Activated T-helper 17 cell treated with anti-CD3 and anti-CD28 coated beads, Interleukin-2, amount 50 U/mL, for 72 hours (primary cell): ENCODE measurements around the gene PLD6. TPM values are rescaled to one million over a fixed set of nuclear protein-coding genes. Genes with fewer than 3 reads are reported as not detected.
"Not testable (repeated sequence)": the region's sequence is repeated elsewhere in the genome, so short reads cannot be mapped to it uniquely, and the experiment has no call there.

Experiments
- ATAC-seq: fragments of 150-1000 bp; cut with Tn5 transposase; replicated peaks from 2 replicates; pipeline ENCODE4 v1.10.0; 2021; ENCODE audit warnings: mild to moderate bottlenecking, moderate library complexity
- H3K27ac Mint-ChIP-seq: one replicate; pipeline ENCODE4 v1.8.0; 2022; ENCODE audit warnings: mixed read lengths
- H3K27me3 Mint-ChIP-seq: one replicate; pipeline ENCODE4 v1.8.0; 2022; ENCODE audit warnings: mixed read lengths
- H3K36me3 Mint-ChIP-seq: one replicate; pipeline ENCODE4 v1.8.0; 2022; ENCODE audit warnings: low read depth, mild to moderate bottlenecking, mixed read lengths
- H3K4me1 Mint-ChIP-seq: one replicate; pipeline ENCODE4 v1.8.0; 2022; ENCODE audit warnings: mixed read lengths
- H3K4me3 Mint-ChIP-seq: one replicate; pipeline ENCODE4 v1.8.0; 2022; ENCODE audit warnings: mild to moderate bottlenecking, mixed read lengths
- H3K9me3 Mint-ChIP-seq: one replicate; pipeline ENCODE4 v1.8.0; 2022; ENCODE audit warnings: mixed read lengths
- total RNA-seq, 2 donors: library from RNA; stranded (reverse); gene quantifications; one replicate each; pipeline ENCODE4 v1.2.3, GENCODE V29; 2022

PLD6 gene
- total RNA-seq: 10 to 100 TPM; 20.6 to 24.5 TPM

GRCh38 chr17:17206124-17206912, at the start of gene PLD6:
Gene PLD6 (minus strand): TSS chr17:17206333. CDS start chr17:17206286, 47 bp downstream.
- peaks cover 43% of the 10 kb centered on the region for H3K36me3 Mint-ChIP-seq
- H3K9me3 Mint-ChIP-seq: no peaks in the 10 kb centered on the region
- H3K4me3 Mint-ChIP-seq: peak within 1 kb of the TSS; percentile 92
- peak; percentile 75 for ATAC-seq
- H3K27ac Mint-ChIP-seq: peak within 1 kb of the TSS; percentile 96
- peaks cover 14% of the 10 kb centered on the region for H3K4me1 Mint-ChIP-seq
- no peaks in the 10 kb centered on the region for H3K27me3 Mint-ChIP-seq

- H3K4me3 Mint-ChIP-seq, ATAC-seq, H3K27ac Mint-ChIP-seq, H3K9me3 Mint-ChIP-seq, H3K27me3 Mint-ChIP-seq, H3K4me1 Mint-ChIP-seq: not testable (repeated sequence)
- peaks cover 95% of the 10 kb centered on the region for H3K36me3 Mint-ChIP-seq
These were observed 49.6 kb upstream of the PLD6 start for GRCh38 chr17:17255689-17256088.

GRCh38 chr17:17254036-17254435, 47.9 kb upstream of the PLD6 start:
- no peaks in the 10 kb centered on the region for H3K27me3 Mint-ChIP-seq
- H3K4me1 Mint-ChIP-seq: peaks cover 3% of the 10 kb centered on the region
- peaks cover 95% of the 10 kb centered on the region for H3K36me3 Mint-ChIP-seq
- no peak for ATAC-seq
- no peak overlapping the region for H3K27ac Mint-ChIP-seq
- no peaks in the 10 kb centered on the region for H3K9me3 Mint-ChIP-seq
- H3K4me3 Mint-ChIP-seq: no peak overlapping the region

- Mint-ChIP-seq H3K9me3 (no peaks in the 10 kb centered on the region), H3K4me1 (peaks cover 3% of the 10 kb centered on the region), H3K27ac (peak overlapping the region; percentile 30), H3K27me3 (no peaks in the 10 kb centered on the region), H3K36me3 (peaks cover 95% of the 10 kb centered on the region), H3K4me3 (no peak overlapping the region)
- ATAC-seq: no peak
These were observed 47.3 kb upstream of the PLD6 start for GRCh38 chr17:17253406-17253805.

GRCh38 chr17:17252149-17252661, 46.1 kb upstream of the PLD6 start:
- Mint-ChIP-seq H3K27ac (peak overlapping the region; percentile 30), H3K36me3 (peaks cover 95% of the 10 kb centered on the region), H3K4me3 (no peak overlapping the region), H3K27me3 (no peaks in the 10 kb centered on the region), H3K9me3 (no peaks in the 10 kb centered on the region), H3K4me1 (peaks cover 3% of the 10 kb centered on the region)
- ATAC-seq: no peak

GRCh38 chr17:17246879-17247278, 40.7 kb upstream of the PLD6 start:
- Mint-ChIP-seq H3K4me1 (no peaks in the 10 kb centered on the region), H3K4me3 (no peak overlapping the region), H3K27me3 (no peaks in the 10 kb centered on the region), H3K27ac (peak overlapping the region; percentile 42), H3K36me3 (peaks cover 66% of the 10 kb centered on the region), H3K9me3 (no peaks in the 10 kb centered on the region)
- ATAC-seq: no peak

GRCh38 chr17:17243163-17243562, 37.0 kb upstream of the PLD6 start:
- no peak for ATAC-seq
- H3K27ac Mint-ChIP-seq: peak overlapping the region; percentile 73
- H3K36me3 Mint-ChIP-seq: peaks cover 28% of the 10 kb centered on the region
- no peak overlapping the region for H3K4me3 Mint-ChIP-seq
- H3K9me3 Mint-ChIP-seq: no peaks in the 10 kb centered on the region
- H3K27me3 Mint-ChIP-seq: no peaks in the 10 kb centered on the region
- H3K4me1 Mint-ChIP-seq: peaks cover 4% of the 10 kb centered on the region

- Mint-ChIP-seq H3K9me3 (no peaks in the 10 kb centered on the region), H3K4me1 (peaks cover 4% of the 10 kb centered on the region), H3K4me3 (no peak overlapping the region), H3K36me3 (peaks cover 25% of the 10 kb centered on the region), H3K27ac (no peak overlapping the region), H3K27me3 (no peaks in the 10 kb centered on the region)
- ATAC-seq: no peak
These were observed 36.1 kb upstream of the PLD6 start for GRCh38 chr17:17242246-17242645.

GRCh38 chr17:17241656-17242055, 35.5 kb upstream of the PLD6 start:
- Mint-ChIP-seq H3K27ac (no peak overlapping the region), H3K27me3 (no peaks in the 10 kb centered on the region), H3K4me3 (no peak overlapping the region), H3K9me3 (no peaks in the 10 kb centered on the region), H3K36me3 (peaks cover 22% of the 10 kb centered on the region), H3K4me1 (peaks cover 4% of the 10 kb centered on the region)
- ATAC-seq: no peak

- Mint-ChIP-seq H3K36me3 (peaks cover 9% of the 10 kb centered on the region), H3K27me3 (no peaks in the 10 kb centered on the region), H3K27ac (no peak overlapping the region), H3K4me3 (peak overlapping the region; percentile 95), H3K9me3 (no peaks in the 10 kb centered on the region), H3K4me1 (peaks cover 17% of the 10 kb centered on the region)
- no peak for ATAC-seq
These were observed 33.7 kb upstream of the PLD6 start for GRCh38 chr17:17239832-17240231.

GRCh38 chr17:17237026-17237799, 31.1 kb upstream of the PLD6 start, which contains the start of gene FLCN:
Gene FLCN (minus strand): TSS chr17:17237168. CDS start chr17:17228137, 9,031 bp downstream.
- peak; percentile 93 for ATAC-seq
- Mint-ChIP-seq H3K4me3 (peak within 1 kb of the TSS; percentile 95), H3K4me1 (peaks cover 17% of the 10 kb centered on the region)

GRCh38 chr17:17236295-17237025, 30.3 kb upstream of the PLD6 start:
- Mint-ChIP-seq H3K4me1 (peaks cover 17% of the 10 kb centered on the region), H3K9me3 (no peaks in the 10 kb centered on the region), H3K27ac (peak overlapping the region; percentile 100), H3K36me3 (peaks cover 23% of the 10 kb centered on the region), H3K4me3 (peak overlapping the region; percentile 95), H3K27me3 (no peaks in the 10 kb centered on the region)
- peak; percentile 13 for ATAC-seq

More at GRCh38 chr17:17237026-17237799, 31.1 kb upstream of the PLD6 start, which contains the start of gene FLCN:
- Mint-ChIP-seq H3K27ac (peak within 1 kb of the TSS; percentile 100), H3K9me3 (no peaks in the 10 kb centered on the region), H3K36me3 (peaks cover 16% of the 10 kb centered on the region), H3K27me3 (no peaks in the 10 kb centered on the region)

GRCh38 chr17:17235212-17236174, 29.4 kb upstream of the PLD6 start:
- H3K9me3 Mint-ChIP-seq: no peaks in the 10 kb centered on the region
- peak overlapping the region; percentile 95 for H3K4me3 Mint-ChIP-seq
- H3K36me3 Mint-ChIP-seq: peaks cover 33% of the 10 kb centered on the region
- no peaks in the 10 kb centered on the region for H3K27me3 Mint-ChIP-seq
- ATAC-seq: no peak
- H3K27ac Mint-ChIP-seq: peak overlapping the region; percentile 100
- peaks cover 17% of the 10 kb centered on the region for H3K4me1 Mint-ChIP-seq
